B cell (primary cell): Measurements from ENCODE around the gene FGFR2. TPM values are rescaled to one million over a fixed set of nuclear protein-coding genes. Genes with fewer than 3 reads are reported as not detected.

Source experiments
- ATAC-seq: fragments of 200-7000 bp; cut with Tn5 transposase; one replicate; pipeline ENCODE4 v1.10.0; 2021; ENCODE audit warnings: low read depth, mild to moderate bottlenecking, moderate number of reproducible peaks, moderate library complexity
- CTCF ChIA-PET: fragments of 350-600 bp; sonication (Branson Sonifier 250); formaldehyde crosslinking; loops from one replicate; lab custom pipeline; 2021; ENCODE audit warnings: antibody characterized with exemption, inconsistent platforms; lab: Charles Lee
- POLR2A ChIA-PET: fragments of 350-600 bp; sonication (Branson Sonifier 250); formaldehyde crosslinking; loops from one replicate; lab custom pipeline; 2021; ENCODE audit warnings: antibody characterized with exemption; lab: Charles Lee
- DNase-seq: peaks from one replicate; pipeline ENCODE4 v3.0.0; 2013
- H2AFZ ChIP-seq: 2 replicates; pipeline ENCODE4 v1.6.1; 2012; ENCODE audit warnings: mild to moderate bottlenecking, low read depth, low read length; ENCODE audit not compliant: insufficient read depth, poor library complexity, severe bottlenecking
- H3K27ac ChIP-seq, 2 donors: 1 replicate in 1 of 2; 2 replicates in 1 of 2; pipeline ENCODE4 v1.5.1; 2012 to 2013; ENCODE audit warnings: low read length in 2 of 2, mild to moderate bottlenecking in 2 of 2, moderate library complexity in 1 of 2
- H3K27me3 ChIP-seq, 4 experiments: fragments of 200-600 bp in 1 of 4; sonication (generic) in 1 of 4; replicated peaks in 1 of 4; 1 replicate in 2 of 4; 2 replicates in 2 of 4; pipeline versions ENCODE4 v1.6.1 to v1.7.0; 2013 to 2016; ENCODE audit warnings: low read length in 3 of 4, mild to moderate bottlenecking in 2 of 4, mixed read lengths in 1 of 4, moderate library complexity in 1 of 4; ENCODE audit not compliant: insufficient read depth in 4 of 4, control insufficient read depth in 3 of 4; ENCODE audit errors: control extremely low read depth in 1 of 4
- H3K36me3 ChIP-seq, 2 experiments: replicated peaks in 1 of 2; 1 replicate in 1 of 2; 2 replicates in 1 of 2; pipeline versions ENCODE4 v1.6.1 to v1.7.1; 2013; ENCODE audit warnings: low read length in 1 of 2; ENCODE audit not compliant: insufficient read depth in 2 of 2, control insufficient read depth in 1 of 2; ENCODE audit errors: control extremely low read depth in 1 of 2, extremely low read depth in 1 of 2
- H3K4me1 ChIP-seq, 2 donors: fragments of 200-600 bp in 1 of 2; sonication (generic) in 1 of 2; 1 replicate in 1 of 2; 2 replicates in 1 of 2; pipeline versions ENCODE4 v1.5.1 to v1.6.1; 2013 to 2017; ENCODE audit warnings: low read length in 2 of 2; ENCODE audit not compliant: control insufficient read depth in 2 of 2, insufficient read depth in 2 of 2
- H3K4me2 ChIP-seq: replicated peaks from 2 replicates; pipeline ENCODE3; 2012; ENCODE audit warnings: mild to moderate bottlenecking, low read depth, low read length; ENCODE audit not compliant: poor library complexity, severe bottlenecking
- H3K4me3 ChIP-seq, 5 experiments: fragments of 200-600 bp in 1 of 5; sonication (generic) in 1 of 5; 1 replicate in 3 of 5; 2 replicates in 2 of 5; pipeline versions ENCODE4 v1.5.1 to v1.7.0; 2011 to 2016; ENCODE audit warnings: low read length in 4 of 5, mild to moderate bottlenecking in 4 of 5, low read depth in 2 of 5, control low read depth in 1 of 5, moderate library complexity in 1 of 5; ENCODE audit not compliant: insufficient read depth in 1 of 5; ENCODE audit errors: control extremely low read depth in 1 of 5, extremely low read depth in 1 of 5
- H3K79me2 ChIP-seq: fragments of 200-600 bp; sonication (generic); one replicate; pipeline ENCODE4 v1.6.0; 2016; ENCODE audit warnings: low read length; ENCODE audit not compliant: control insufficient read depth, insufficient read depth
- H3K9ac ChIP-seq: fragments of 200-600 bp; sonication (generic); 2 replicates; pipeline ENCODE4 v1.6.1; 2017; ENCODE audit warnings: mild to moderate bottlenecking, low read length, moderate library complexity
- H3K9me3 ChIP-seq, 3 donors: one replicate each; pipeline versions ENCODE4 v1.6.1 to v1.7.1; 2013; ENCODE audit warnings: low read length in 2 of 3; ENCODE audit not compliant: control insufficient read depth in 2 of 3, insufficient read depth in 1 of 3; ENCODE audit errors: control extremely low read depth in 1 of 3
- H4K20me1 ChIP-seq: 2 replicates; pipeline ENCODE4 v1.6.0; 2012; ENCODE audit warnings: mild to moderate bottlenecking, low read length; ENCODE audit not compliant: insufficient read depth, control insufficient read depth, poor library complexity, severe bottlenecking
- H3K27ac Mint-ChIP-seq: one replicate; pipeline ENCODE4 v1.8.0; 2021; ENCODE audit warnings: mixed read lengths
- H3K27me3 Mint-ChIP-seq: one replicate; pipeline ENCODE4 v1.8.0; 2021; ENCODE audit warnings: mixed read lengths
- H3K4me1 Mint-ChIP-seq: one replicate; pipeline ENCODE4 v1.8.0; 2021; ENCODE audit warnings: mixed read lengths
- H3K4me3 Mint-ChIP-seq: one replicate; pipeline ENCODE4 v1.8.0; 2021; ENCODE audit warnings: mixed read lengths
- H3K9me3 Mint-ChIP-seq: one replicate; pipeline ENCODE4 v1.8.0; 2022; ENCODE audit warnings: mixed read lengths; ENCODE audit not compliant: insufficient read depth
- EZH2 ChIP-seq: IDR thresholded peaks from 2 replicates; pipeline ENCODE4 v1.6.1; 2012; ENCODE audit warnings: borderline replicate concordance, low read depth, mild to moderate bottlenecking, moderate library complexity, low read length; ENCODE audit not compliant: insufficient read depth, poor library complexity, severe bottlenecking
- WGBS: methylation state at CpG from one replicate; pipeline ENCODE4 v1.1.5; 2013; ENCODE audit warnings: missing lambda C conversion rate; ENCODE audit not compliant: insufficient coverage; 5-methylcytosine and 5-hydroxymethylcytosine counted together
- intact Hi-C: fragments of 100-400 bp; cut with micrococcal nuclease; formaldehyde crosslinking; loops from one replicate; pipeline ENCODE4 v1.10.0; 2022
- polyA plus RNA-seq: library from polyadenylated mRNA; depleted of rRNA; stranded (reverse); fragments of >200 nt; gene quantifications from 2 replicates; pipeline ENCODE4 v1.2.3, GENCODE V29; 2012
- total RNA-seq, 2 donors: library from RNA; stranded (reverse); fragments of 120-200 nt in 1 of 2; gene quantifications; 1 replicate in 1 of 2; 2 replicates in 1 of 2; pipeline versions ENCODE4 v1.2.3 to v1.2.4, GENCODE V29; 2013 to 2022
- TF ChIP-seq, protein P1 (sequence below): fragments of 200-600 bp; IDR thresholded peaks from one replicate; pipeline ENCODE4 v1.8.0; 2022; ENCODE audit warnings: antibody characterized with exemption, mild to moderate bottlenecking

FGFR2 gene
- total and polyA plus RNA-seq, 2 donors (not counting 1 experiment from before 2014, with no cell fraction given) = not detected

DNA sequence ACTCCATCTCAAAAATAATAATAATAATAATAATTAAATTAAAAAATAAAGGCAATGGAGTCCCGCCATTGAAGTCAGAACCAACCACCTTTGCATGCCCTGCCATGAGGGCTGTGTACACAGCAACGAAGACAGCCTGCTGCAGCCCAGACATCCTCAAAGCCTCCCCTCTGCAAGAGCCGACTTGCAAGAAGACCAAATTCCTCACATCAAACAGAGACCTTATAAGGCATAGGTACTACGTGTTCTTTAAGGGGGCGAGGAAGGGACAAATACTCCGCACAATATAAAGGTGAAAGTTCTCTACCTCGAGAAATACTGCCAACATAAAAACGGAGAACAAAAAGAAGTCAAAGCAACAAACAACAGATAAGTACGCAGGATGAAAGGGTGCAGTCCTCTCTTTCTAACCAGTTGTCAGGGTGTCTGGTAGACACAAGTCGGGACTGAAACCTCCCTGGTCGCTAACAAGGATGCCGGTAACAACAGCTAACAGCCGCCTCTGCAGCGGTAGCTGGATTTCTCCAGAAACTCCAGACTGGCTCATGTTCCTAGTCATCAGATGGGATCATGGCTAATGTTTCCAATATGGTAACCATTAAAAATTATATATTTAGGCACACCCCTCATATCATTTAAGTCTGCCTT, 23.6 kb downstream of the FGFR2 start:
- POLR2A ChIA-PET = no interaction called here
- 93% methylated on average over 8 of the region's 14 CpGs for WGBS
- no peaks in the 10 kb centered on the region for H3K27me3 ChIP-seq
- no peak overlapping the region for H3K27ac ChIP-seq
- H2AFZ ChIP-seq = no peak overlapping the region
- peaks cover 3% of the 10 kb centered on the region for H3K27me3 Mint-ChIP-seq
- peaks cover 0 to 12% (median 0%) of the 10 kb centered on the region in 3 donors for H3K9me3 ChIP-seq
- H4K20me1 ChIP-seq = no peaks in the 10 kb centered on the region
- no peak for ATAC-seq
- H3K4me3 ChIP-seq = no peak overlapping the region
- intact Hi-C loops = no loop called here
- no peaks in the 10 kb centered on the region for H3K36me3 ChIP-seq
- DNase-seq = no peak
- no peaks in the 10 kb centered on the region for H3K9me3 Mint-ChIP-seq
- no peak overlapping the region for H3K4me3 Mint-ChIP-seq
- H3K27ac Mint-ChIP-seq = no peak overlapping the region
- H3K4me2 ChIP-seq = no peak overlapping the region
- H3K4me1 Mint-ChIP-seq = no peaks in the 10 kb centered on the region
- CTCF ChIA-PET = no interaction called here
- H3K79me2 ChIP-seq = no peaks in the 10 kb centered on the region
- no peak for TF ChIP-seq EZH2
- TF ChIP-seq, protein P1, sequence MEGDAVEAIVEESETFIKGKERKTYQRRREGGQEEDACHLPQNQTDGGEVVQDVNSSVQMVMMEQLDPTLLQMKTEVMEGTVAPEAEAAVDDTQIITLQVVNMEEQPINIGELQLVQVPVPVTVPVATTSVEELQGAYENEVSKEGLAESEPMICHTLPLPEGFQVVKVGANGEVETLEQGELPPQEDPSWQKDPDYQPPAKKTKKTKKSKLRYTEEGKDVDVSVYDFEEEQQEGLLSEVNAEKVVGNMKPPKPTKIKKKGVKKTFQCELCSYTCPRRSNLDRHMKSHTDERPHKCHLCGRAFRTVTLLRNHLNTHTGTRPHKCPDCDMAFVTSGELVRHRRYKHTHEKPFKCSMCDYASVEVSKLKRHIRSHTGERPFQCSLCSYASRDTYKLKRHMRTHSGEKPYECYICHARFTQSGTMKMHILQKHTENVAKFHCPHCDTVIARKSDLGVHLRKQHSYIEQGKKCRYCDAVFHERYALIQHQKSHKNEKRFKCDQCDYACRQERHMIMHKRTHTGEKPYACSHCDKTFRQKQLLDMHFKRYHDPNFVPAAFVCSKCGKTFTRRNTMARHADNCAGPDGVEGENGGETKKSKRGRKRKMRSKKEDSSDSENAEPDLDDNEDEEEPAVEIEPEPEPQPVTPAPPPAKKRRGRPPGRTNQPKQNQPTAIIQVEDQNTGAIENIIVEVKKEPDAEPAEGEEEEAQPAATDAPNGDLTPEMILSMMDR = no peak
- no peak overlapping the region for H3K9ac ChIP-seq
- no peaks in the 10 kb centered on the region for H3K4me1 ChIP-seq

GRCh38 chr10:121573538-121573941, 24.7 kb downstream of the FGFR2 start:
- POLR2A ChIA-PET = no interaction called here
- no peak overlapping the region for H3K9ac ChIP-seq
- no peaks in the 10 kb centered on the region for H3K36me3 ChIP-seq
- H3K79me2 ChIP-seq = no peaks in the 10 kb centered on the region
- Mint-ChIP-seq H3K4me3 (no peak overlapping the region), H3K9me3 (no peaks in the 10 kb centered on the region), H3K27ac (no peak overlapping the region), H3K27me3 (peaks cover 3% of the 10 kb centered on the region), H3K4me1 (no peaks in the 10 kb centered on the region)
- no peak for DNase-seq
- H3K27me3 ChIP-seq = no peaks in the 10 kb centered on the region
- H3K27ac ChIP-seq = no peak overlapping the region
- H3K4me1 ChIP-seq = no peaks in the 10 kb centered on the region
- TF ChIP-seq EZH2 = no peak
- TF ChIP-seq, protein P1 = no peak
- H4K20me1 ChIP-seq = no peaks in the 10 kb centered on the region
- CTCF ChIA-PET = no interaction called here
- no peak overlapping the region for H3K4me3 ChIP-seq
- intact Hi-C loops = no loop called here
- ATAC-seq = no peak
- no peak overlapping the region for H2AFZ ChIP-seq
- H3K4me2 ChIP-seq = no peak overlapping the region
- 73% methylated on average over 3 of the region's 8 CpGs for WGBS
- H3K9me3 ChIP-seq = peaks cover 0 to 9% (median 0%) of the 10 kb centered on the region in 3 donors
